ENCODE measurements around the gene TMPRSS12. TPM values are rescaled to one million over a fixed set of nuclear protein-coding genes. Genes with fewer than 3 reads are reported as not detected.
"Not testable (repeated sequence)": the region's sequence is repeated elsewhere in the genome, so short reads cannot be mapped to it uniquely, and the experiment has no call there.

TMPRSS12 gene
- total and polyA plus RNA-seq, 2 donors (not counting 1 experiment from before 2014, with no cell fraction given): not detected

DNA sequence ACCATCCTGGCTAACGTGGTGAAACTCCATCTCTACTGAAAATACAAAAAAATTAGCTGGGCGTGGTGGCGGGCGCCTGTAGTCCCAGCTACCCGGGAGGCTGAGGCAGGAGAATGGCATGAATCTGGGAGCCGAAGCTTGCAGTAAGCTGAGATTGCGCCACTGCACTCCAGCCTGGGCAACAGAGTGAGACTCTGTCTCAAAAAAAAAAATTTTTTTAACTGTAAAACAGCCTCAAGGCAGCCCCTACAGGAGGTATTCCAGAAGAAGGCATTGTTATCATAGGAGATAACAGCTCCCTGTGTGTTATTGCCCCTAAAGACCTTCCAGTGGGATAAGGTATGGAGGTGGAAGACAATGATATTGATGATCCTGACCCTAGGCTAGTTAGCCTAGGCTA, 27.8 kb upstream of the TMPRSS12 start:
- POLR2A ChIA-PET: interaction anchor here (0.6 kb wide), 1 partner anchor 53 kb away, joined by 4 read pairs; no protein-coding TSS in a partner anchor
- H3K9me3 Mint-ChIP-seq (ENCODE audit: insufficient read depth): not testable (repeated sequence)

DNA sequence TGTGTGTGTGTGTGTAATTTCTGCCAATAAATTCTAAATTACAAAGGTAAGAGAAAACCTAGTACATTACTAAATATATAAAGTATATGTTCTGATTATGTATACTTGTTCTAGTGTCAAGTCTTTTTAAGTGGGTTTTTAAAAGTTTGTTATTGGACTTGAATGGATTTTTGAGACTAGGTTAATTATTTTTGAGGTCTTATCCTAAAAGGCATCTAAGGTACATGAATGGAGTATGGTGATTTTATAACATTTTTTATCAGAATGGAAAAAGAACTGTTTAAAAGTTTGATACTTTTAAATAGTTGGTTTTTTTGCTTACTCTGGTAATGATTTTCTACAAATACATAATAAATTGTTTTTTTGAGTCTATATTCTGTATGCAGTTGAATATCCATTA, 22.5 kb upstream of the TMPRSS12 start:
- Mint-ChIP-seq H3K9me3 (ENCODE audit: insufficient read depth) (no peaks in the 10 kb centered on the region), H3K4me1 (peaks cover 4% of the 10 kb centered on the region), H3K27me3 (no peaks in the 10 kb centered on the region), H3K27ac (no peak overlapping the region), H3K4me3 (no peak overlapping the region)
- Histone ChIP-seq H3K9me3 (ENCODE audit: control extremely low read depth in 1 of 3, control insufficient read depth in 2 of 3, insufficient read depth in 1 of 3, low read length in 2 of 3) (no peaks in the 10 kb centered on the region), H3K27ac (ENCODE audit: low read length in 2 of 2) (no peak overlapping the region), H3K36me3 (replicated peaks in 1 of 2; ENCODE audit: control extremely low read depth in 1 of 2, control insufficient read depth in 1 of 2, extremely low read depth in 1 of 2, insufficient read depth in 2 of 2, low read length in 1 of 2) (peaks cover 10 to 27% of the 10 kb centered on the region in 2 experiments), H3K4me3 (ENCODE audit: control extremely low read depth in 1 of 5, extremely low read depth in 1 of 5, insufficient read depth in 1 of 5, low read depth in 2 of 5, low read length in 4 of 5) (no peak overlapping the region), H4K20me1 (ENCODE audit: control insufficient read depth, insufficient read depth, low read length, poor library complexity, severe bottlenecking) (no peaks in the 10 kb centered on the region), H3K4me1 (ENCODE audit: control insufficient read depth in 2 of 2, insufficient read depth in 2 of 2, low read length in 2 of 2) (peaks cover 2 to 3% of the 10 kb centered on the region in 2 donors), H2AFZ (ENCODE audit: insufficient read depth, low read depth, low read length, poor library complexity, severe bottlenecking) (no peak overlapping the region), H3K27me3 (replicated peaks in 1 of 4; ENCODE audit: control extremely low read depth in 1 of 4, control insufficient read depth in 3 of 4, insufficient read depth in 4 of 4, low read length in 3 of 4) (no peaks in the 10 kb centered on the region), H3K79me2 (ENCODE audit: control insufficient read depth, insufficient read depth, low read length) (no peaks in the 10 kb centered on the region), H3K9ac (ENCODE audit: low read length) (no peak overlapping the region), H3K4me2 (replicated peaks; ENCODE audit: low read depth, low read length, poor library complexity, severe bottlenecking) (no peak overlapping the region)
- ChIA-PET POLR2A (no interaction called here), CTCF (interaction anchor here (6.0 kb wide), 1 partner anchor 166 kb away, joined by 50 read pairs; no protein-coding TSS in a partner anchor)
- intact Hi-C loops (cut with micrococcal nuclease): no loop called here
- no peak for TF ChIP-seq EZH2 (IDR thresholded peaks at IDR 0.05; ENCODE audit: borderline replicate concordance, insufficient read depth, low read depth, low read length, poor library complexity, severe bottlenecking)
- TF ChIP-seq, protein P1, sequence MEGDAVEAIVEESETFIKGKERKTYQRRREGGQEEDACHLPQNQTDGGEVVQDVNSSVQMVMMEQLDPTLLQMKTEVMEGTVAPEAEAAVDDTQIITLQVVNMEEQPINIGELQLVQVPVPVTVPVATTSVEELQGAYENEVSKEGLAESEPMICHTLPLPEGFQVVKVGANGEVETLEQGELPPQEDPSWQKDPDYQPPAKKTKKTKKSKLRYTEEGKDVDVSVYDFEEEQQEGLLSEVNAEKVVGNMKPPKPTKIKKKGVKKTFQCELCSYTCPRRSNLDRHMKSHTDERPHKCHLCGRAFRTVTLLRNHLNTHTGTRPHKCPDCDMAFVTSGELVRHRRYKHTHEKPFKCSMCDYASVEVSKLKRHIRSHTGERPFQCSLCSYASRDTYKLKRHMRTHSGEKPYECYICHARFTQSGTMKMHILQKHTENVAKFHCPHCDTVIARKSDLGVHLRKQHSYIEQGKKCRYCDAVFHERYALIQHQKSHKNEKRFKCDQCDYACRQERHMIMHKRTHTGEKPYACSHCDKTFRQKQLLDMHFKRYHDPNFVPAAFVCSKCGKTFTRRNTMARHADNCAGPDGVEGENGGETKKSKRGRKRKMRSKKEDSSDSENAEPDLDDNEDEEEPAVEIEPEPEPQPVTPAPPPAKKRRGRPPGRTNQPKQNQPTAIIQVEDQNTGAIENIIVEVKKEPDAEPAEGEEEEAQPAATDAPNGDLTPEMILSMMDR (IDR thresholded peaks at IDR 0.05): no peak
- DNase-seq (no peak), ATAC-seq (ENCODE audit: low read depth) (no peak)

More for the DNA sequence above, 27.8 kb upstream of the TMPRSS12 start:
- intact Hi-C loops (cut with micrococcal nuclease); H3K4me2 ChIP-seq (replicated peaks; ENCODE audit: low read depth, low read length, poor library complexity, severe bottlenecking); H3K9me3 ChIP-seq (ENCODE audit: control extremely low read depth in 1 of 3, control insufficient read depth in 2 of 3, insufficient read depth in 1 of 3, low read length in 2 of 3); H3K79me2 ChIP-seq (ENCODE audit: control insufficient read depth, insufficient read depth, low read length); H3K9ac ChIP-seq (ENCODE audit: low read length); H3K4me1 ChIP-seq (ENCODE audit: control insufficient read depth in 2 of 2, insufficient read depth in 2 of 2, low read length in 2 of 2); H3K27me3 ChIP-seq (replicated peaks in 1 of 4; ENCODE audit: control extremely low read depth in 1 of 4, control insufficient read depth in 3 of 4, insufficient read depth in 4 of 4, low read length in 3 of 4); H2AFZ ChIP-seq (ENCODE audit: insufficient read depth, low read depth, low read length, poor library complexity, severe bottlenecking); H4K20me1 ChIP-seq (ENCODE audit: control insufficient read depth, insufficient read depth, low read length, poor library complexity, severe bottlenecking); H3K4me1 Mint-ChIP-seq; H3K27ac Mint-ChIP-seq; H3K27ac ChIP-seq (ENCODE audit: low read length in 2 of 2); ATAC-seq (ENCODE audit: low read depth); H3K27me3 Mint-ChIP-seq; H3K4me3 ChIP-seq (ENCODE audit: control extremely low read depth in 1 of 5, extremely low read depth in 1 of 5, insufficient read depth in 1 of 5, low read depth in 2 of 5, low read length in 4 of 5); H3K4me3 Mint-ChIP-seq; DNase-seq: not testable (repeated sequence)
- CTCF ChIA-PET: interaction anchor here (1.7 kb wide), 1 partner anchor 170 kb away, joined by 6 read pairs; no protein-coding TSS in a partner anchor
- H3K36me3 ChIP-seq (replicated peaks in 1 of 2; ENCODE audit: control extremely low read depth in 1 of 2, control insufficient read depth in 1 of 2, extremely low read depth in 1 of 2, insufficient read depth in 2 of 2, low read length in 1 of 2): peaks cover 21 to 60% of the 10 kb centered on the region in 2 experiments
- 93% methylated on average over 3 of the region's 7 CpGs for WGBS (ENCODE audit: insufficient coverage)

Data from B cell (primary cell).